SJSA1 (cell line): Measurements from ENCODE around the gene NUDT2. TPM values are rescaled to one million over a fixed set of nuclear protein-coding genes. Genes with fewer than 3 reads are reported as not detected.

Experiments used
- total RNA-seq: library from RNA; depleted of rRNA; stranded (reverse); fragments of >200 nt; shearing (Covaris generic); gene quantifications from 2 replicates; pipeline ENCODE4 v1.2.3, GENCODE V29; 2014; rRNA removed

The NUDT2 gene
- total RNA-seq, 1 experiment from 2014 or later, result 27.0 TPM

Other genes with a start within 250 kb of the NUDT2 start
- gene DCAF12, start 202.9 kb upstream of the NUDT2 start, total RNA-seq, result 9.4 and 16.0 TPM in 2 replicates
- gene UBAP1, start 150.5 kb upstream of the NUDT2 start, total RNA-seq, result 6.4 and 15.3 TPM in 2 replicates
- 2.1 and 4.1 TPM in 2 replicates for gene KIF24, start 301 bp upstream of the NUDT2 start, total RNA-seq
- gene MYORG, start 47.3 kb downstream of the NUDT2 start, total RNA-seq, result 0.37 and 0.97 TPM in 2 replicates
- gene FAM219A, start 129.0 kb downstream of the NUDT2 start, total RNA-seq, result 6.5 and 13.3 TPM in 2 replicates
- gene DNAI1, start 129.2 kb downstream of the NUDT2 start, total RNA-seq, result not detected in 2 replicates
- not detected in 2 replicates for gene ENHO, start 193.4 kb downstream of the NUDT2 start, total RNA-seq